Measurements from ENCODE around the gene GMDS.

GMDS gene

GRCh38 chr6:1729133-1729749 is 516.2 kb downstream of the GMDS start:
- in situ Hi-C loops (cut with MboI; ENCODE audit: low sequenced_read_pairs) = no loop called here

GRCh38 chr6:1726341-1726768 is 519.0 kb downstream of the GMDS start:
- in situ Hi-C loops (cut with MboI; ENCODE audit: low sequenced_read_pairs) = no loop called here

- in situ Hi-C loops (cut with MboI; ENCODE audit: low sequenced_read_pairs) = no loop called here
These were observed 520.8 kb downstream of the GMDS start for GRCh38 chr6:1724616-1725015.

GRCh38 chr6:1724124-1724523 is 521.3 kb downstream of the GMDS start:
- in situ Hi-C loops (cut with MboI; ENCODE audit: low sequenced_read_pairs) = no loop called here

- in situ Hi-C loops (cut with MboI; ENCODE audit: low sequenced_read_pairs) = no loop called here
These were observed 522.6 kb downstream of the GMDS start for GRCh38 chr6:1722801-1723200.

GRCh38 chr6:1720620-1721322 is 524.6 kb downstream of the GMDS start:
- in situ Hi-C loops (cut with MboI; ENCODE audit: low sequenced_read_pairs) = no loop called here

- in situ Hi-C loops (cut with MboI; ENCODE audit: low sequenced_read_pairs) = no loop called here
These were observed 525.5 kb downstream of the GMDS start for GRCh38 chr6:1719922-1720321.

GRCh38 chr6:1716868-1717267 is 528.5 kb downstream of the GMDS start:
- in situ Hi-C loops (cut with MboI; ENCODE audit: low sequenced_read_pairs) = no loop called here

- in situ Hi-C loops (cut with MboI; ENCODE audit: low sequenced_read_pairs) = no loop called here
These were observed 529.0 kb downstream of the GMDS start for GRCh38 chr6:1716396-1716795.

- in situ Hi-C loops (cut with MboI; ENCODE audit: low sequenced_read_pairs) = no loop called here
These were observed 530.1 kb downstream of the GMDS start for GRCh38 chr6:1715336-1715735.

GRCh38 chr6:1714654-1715053 is 530.8 kb downstream of the GMDS start:
- in situ Hi-C loops (cut with MboI; ENCODE audit: low sequenced_read_pairs) = no loop called here

GRCh38 chr6:1713016-1713600 is 532.3 kb downstream of the GMDS start:
- in situ Hi-C loops (cut with MboI; ENCODE audit: low sequenced_read_pairs) = no loop called here

- in situ Hi-C loops (cut with MboI; ENCODE audit: low sequenced_read_pairs) = no loop called here
These were observed 533.0 kb downstream of the GMDS start for GRCh38 chr6:1712451-1712850.

- in situ Hi-C loops (cut with MboI; ENCODE audit: low sequenced_read_pairs) = no loop called here
These were observed 534.3 kb downstream of the GMDS start for GRCh38 chr6:1711136-1711535.

GRCh38 chr6:1709234-1709641 is 536.2 kb downstream of the GMDS start:
- in situ Hi-C loops (cut with MboI; ENCODE audit: low sequenced_read_pairs) = no loop called here

GRCh38 chr6:1708820-1709219 is 536.6 kb downstream of the GMDS start:
- in situ Hi-C loops (cut with MboI; ENCODE audit: low sequenced_read_pairs) = no loop called here

GRCh38 chr6:1708122-1708521 is 537.3 kb downstream of the GMDS start:
- in situ Hi-C loops (cut with MboI; ENCODE audit: low sequenced_read_pairs) = no loop called here

GRCh38 chr6:1705630-1706029 is 539.8 kb downstream of the GMDS start:
- in situ Hi-C loops (cut with MboI; ENCODE audit: low sequenced_read_pairs) = no loop called here

GRCh38 chr6:1705183-1705582 is 540.2 kb downstream of the GMDS start:
- in situ Hi-C loops (cut with MboI; ENCODE audit: low sequenced_read_pairs) = no loop called here

- in situ Hi-C loops (cut with MboI; ENCODE audit: low sequenced_read_pairs) = no loop called here
These were observed 540.7 kb downstream of the GMDS start for GRCh38 chr6:1704711-1705110.

GRCh38 chr6:1703923-1704322 is 541.5 kb downstream of the GMDS start:
- in situ Hi-C loops (cut with MboI; ENCODE audit: low sequenced_read_pairs) = no loop called here

GRCh38 chr6:1703091-1703855 is 542.1 kb downstream of the GMDS start:
- in situ Hi-C loops (cut with MboI; ENCODE audit: low sequenced_read_pairs) = no loop called here
